HTERT RPE-1 (cell line): Measurements from ENCODE around the gene SMOC1.

Experiments used
- in situ Hi-C: fragments of 300-500 bp; cut with MboI; formaldehyde crosslinking; loops from 4 replicates; pipeline ENCODE4 v1.14.3; 2020; ENCODE audit warnings: low sequenced_read_pairs

Gene SMOC1

GRCh38 chr14:69937367-69938081 is 58.3 kb downstream of the SMOC1 start:
- in situ Hi-C loops: no loop called here

- in situ Hi-C loops: no loop called here
Measured at GRCh38 chr14:69938751-69939150, 59.5 kb downstream of the SMOC1 start.

GRCh38 chr14:69941768-69942742 is 62.8 kb downstream of the SMOC1 start:
- in situ Hi-C loops: no loop called here

- in situ Hi-C loops: no loop called here
Measured at GRCh38 chr14:69943084-69943780, 64.0 kb downstream of the SMOC1 start.

- in situ Hi-C loops: no loop called here
Measured at GRCh38 chr14:69945347-69945746, 66.1 kb downstream of the SMOC1 start.

GRCh38 chr14:69945912-69946311 is 66.7 kb downstream of the SMOC1 start:
- in situ Hi-C loops: no loop called here

GRCh38 chr14:69948351-69948750 is 69.1 kb downstream of the SMOC1 start:
- in situ Hi-C loops: no loop called here

- in situ Hi-C loops: no loop called here
Measured at GRCh38 chr14:69951263-69951662, 72.0 kb downstream of the SMOC1 start.

GRCh38 chr14:69951935-69952334 is 72.7 kb downstream of the SMOC1 start:
- in situ Hi-C loops: no loop called here

GRCh38 chr14:69953266-69953915 is 74.2 kb downstream of the SMOC1 start:
- in situ Hi-C loops: no loop called here

- in situ Hi-C loops: no loop called here
Measured at GRCh38 chr14:69955855-69956845, 76.9 kb downstream of the SMOC1 start.

GRCh38 chr14:69956970-69957369 is 77.8 kb downstream of the SMOC1 start:
- in situ Hi-C loops: no loop called here

- in situ Hi-C loops: no loop called here
Measured at GRCh38 chr14:69957986-69958385, 78.8 kb downstream of the SMOC1 start.

- in situ Hi-C loops: no loop called here
Measured at GRCh38 chr14:69959136-69959535, 79.9 kb downstream of the SMOC1 start.

- in situ Hi-C loops: no loop called here
Measured at GRCh38 chr14:69960296-69960695, 81.1 kb downstream of the SMOC1 start.

- in situ Hi-C loops: no loop called here
Measured at GRCh38 chr14:69963966-69964365, 84.8 kb downstream of the SMOC1 start.

GRCh38 chr14:69964841-69965240 is 85.6 kb downstream of the SMOC1 start:
- in situ Hi-C loops: no loop called here

GRCh38 chr14:69968132-69968531 is 88.9 kb downstream of the SMOC1 start:
- in situ Hi-C loops: no loop called here

- in situ Hi-C loops: no loop called here
Measured at GRCh38 chr14:69968681-69969080, 89.5 kb downstream of the SMOC1 start.

- in situ Hi-C loops: no loop called here
Measured at GRCh38 chr14:69972755-69973154, 93.5 kb downstream of the SMOC1 start.
